Stimulated activated CD8-positive, alpha-beta memory T cell treated with anti-CD3 and anti-CD28 coated beads, Interleukin-7, amount 100 ng/mL, for 48 hours (primary cell): Measurements from ENCODE around the gene PGGHG.

Source experiments
- DNase-seq, 2 donors: peaks; one replicate each; pipeline ENCODE4 v3.0.0-alpha.2; 2020; ENCODE audit warnings: low read depth in 1 of 2; ENCODE audit errors: extremely low read depth in 1 of 2

The PGGHG gene

DNA sequence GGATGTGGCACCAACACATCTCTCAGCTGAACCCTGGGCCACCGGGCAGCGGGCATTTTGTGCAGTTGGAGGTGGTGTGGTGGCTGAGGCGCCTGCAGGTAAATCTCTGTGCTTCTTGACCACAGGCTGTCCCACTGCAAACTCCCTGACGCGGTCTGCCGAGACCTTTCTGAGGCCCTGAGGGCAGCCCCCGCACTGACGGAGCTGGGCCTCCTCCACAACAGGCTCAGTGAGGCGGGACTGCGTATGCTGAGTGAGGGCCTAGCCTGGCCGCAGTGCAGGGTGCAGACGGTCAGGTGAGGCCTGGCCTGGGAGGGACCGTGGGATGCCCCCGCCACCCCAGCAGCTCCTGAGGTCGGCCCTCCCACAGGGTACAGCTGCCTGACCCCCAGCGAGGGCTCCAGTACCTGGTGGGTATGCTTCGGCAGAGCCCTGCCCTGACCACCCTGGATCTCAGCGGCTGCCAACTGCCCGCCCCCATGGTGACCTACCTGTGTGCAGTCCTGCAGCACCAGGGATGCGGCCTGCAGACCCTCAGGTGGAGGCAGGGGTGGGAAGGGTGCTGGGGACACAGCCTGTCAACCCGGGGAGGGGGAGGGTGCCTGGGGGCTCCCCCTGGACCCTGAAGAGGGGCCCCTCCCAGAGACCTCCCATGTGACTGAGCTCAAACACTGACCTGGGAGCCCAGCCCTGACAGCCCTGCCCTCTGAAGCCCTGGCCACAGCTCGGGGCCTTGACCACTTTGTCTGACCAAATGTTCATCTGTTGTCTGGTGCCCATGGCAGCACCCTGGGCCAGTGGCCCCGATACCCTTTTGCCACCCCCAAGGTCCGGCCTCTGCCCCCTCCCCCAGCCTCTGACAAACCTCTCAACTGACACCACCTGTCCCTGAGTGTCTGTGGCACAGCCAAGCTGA, 4.6 kb upstream of the PGGHG start:
- no peak for DNase-seq

DNA sequence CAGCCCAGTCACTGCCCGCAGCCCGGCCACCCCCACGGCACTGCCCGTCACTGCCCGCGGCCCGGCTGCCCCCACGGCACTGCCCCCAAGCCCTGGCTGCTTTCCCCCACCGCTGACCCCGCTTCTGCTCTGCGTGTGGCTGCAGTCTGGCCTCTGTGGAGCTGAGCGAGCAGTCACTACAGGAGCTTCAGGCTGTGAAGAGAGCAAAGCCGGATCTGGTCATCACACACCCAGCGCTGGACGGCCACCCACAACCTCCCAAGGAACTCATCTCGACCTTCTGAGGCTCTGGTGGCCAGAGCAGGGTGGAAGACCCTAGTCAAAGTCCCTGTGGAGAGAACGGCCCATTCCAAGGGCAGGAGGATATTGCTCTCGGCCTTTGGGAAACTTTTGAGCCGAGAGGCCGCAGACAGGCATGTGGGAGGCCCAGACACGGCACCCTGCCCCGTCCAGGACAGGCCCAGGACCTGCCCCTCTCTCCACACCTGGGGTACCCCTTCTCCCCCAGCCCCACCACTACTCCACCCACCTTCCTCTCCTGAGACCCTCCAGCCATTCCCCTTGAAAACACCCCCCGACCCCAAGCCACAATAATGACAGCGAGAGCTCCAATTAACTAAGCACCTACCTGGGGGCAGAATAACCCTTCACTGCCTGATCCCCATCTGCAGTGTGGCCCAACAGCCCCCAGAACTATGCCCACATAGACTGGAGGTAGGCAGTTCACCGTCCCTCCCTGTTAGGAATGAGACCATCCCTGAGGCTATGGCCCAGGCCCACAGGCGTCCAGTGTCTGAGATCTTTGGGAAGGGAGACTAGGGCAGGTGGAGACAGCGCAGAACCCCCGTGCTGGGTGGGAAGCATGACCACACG, 3.7 kb upstream of the PGGHG start:
- no peak for DNase-seq

DNA sequence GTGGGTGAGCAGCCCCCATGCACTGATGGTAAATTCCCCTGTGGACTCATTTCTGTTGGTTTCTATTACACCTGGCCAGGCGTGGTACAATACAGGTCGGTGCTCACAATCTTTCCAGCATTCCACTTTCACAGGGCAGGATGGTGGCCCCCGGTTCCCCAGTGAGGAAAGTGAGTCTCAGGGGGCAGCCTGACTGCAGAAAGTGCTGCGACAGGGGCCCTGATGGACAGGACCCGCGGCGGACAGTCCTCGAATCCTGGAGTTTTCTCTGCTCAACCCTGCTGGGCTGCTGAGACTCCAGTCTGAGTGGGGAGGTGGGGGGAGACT, 3.1 kb upstream of the PGGHG start:
- DNase-seq, result no peak

DNA sequence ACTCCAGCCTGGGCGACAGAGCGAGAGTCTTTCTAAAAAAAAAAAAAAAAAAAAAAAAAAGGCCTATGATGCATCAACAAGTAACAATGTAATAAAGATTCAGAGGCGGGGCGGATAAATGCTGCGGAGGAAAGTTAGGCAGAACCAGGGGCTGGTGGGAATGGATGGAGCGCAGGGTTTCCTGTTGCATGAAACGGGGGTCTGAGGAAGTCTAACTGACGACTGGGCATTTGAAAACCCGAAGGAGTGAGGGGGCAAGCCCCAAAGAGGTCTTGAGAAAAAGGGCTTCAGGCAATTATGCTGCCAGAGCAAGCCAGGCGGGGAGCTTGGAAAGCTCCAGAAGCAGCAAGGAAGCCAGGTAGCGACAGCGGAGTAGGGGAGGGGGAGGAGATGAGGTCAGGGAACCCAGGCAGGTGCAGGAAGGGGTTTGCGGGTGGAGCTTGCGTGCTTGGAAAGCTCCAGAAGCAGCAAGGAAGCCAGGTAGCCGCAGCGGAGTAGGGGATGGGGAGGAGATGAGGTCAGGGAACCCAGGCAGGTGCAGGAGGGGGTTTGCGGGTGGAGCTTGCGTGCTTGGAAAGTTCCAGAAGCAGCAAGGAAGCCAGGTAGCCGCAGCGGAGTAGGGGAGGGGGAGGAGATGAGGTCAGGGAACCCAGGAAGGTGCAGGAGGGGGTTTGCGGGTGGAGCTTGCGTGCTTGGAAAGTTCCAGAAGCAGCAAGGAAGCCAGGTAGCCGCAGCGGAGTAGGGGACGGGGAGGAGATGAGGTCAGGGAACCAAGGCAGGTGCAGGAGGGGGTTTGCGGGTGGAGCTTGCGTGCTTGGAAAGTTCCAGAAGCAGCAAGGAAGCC, 1.7 kb upstream of the PGGHG start:
- DNase-seq, result peak in 1 of 2 donors; percentile 44

DNA sequence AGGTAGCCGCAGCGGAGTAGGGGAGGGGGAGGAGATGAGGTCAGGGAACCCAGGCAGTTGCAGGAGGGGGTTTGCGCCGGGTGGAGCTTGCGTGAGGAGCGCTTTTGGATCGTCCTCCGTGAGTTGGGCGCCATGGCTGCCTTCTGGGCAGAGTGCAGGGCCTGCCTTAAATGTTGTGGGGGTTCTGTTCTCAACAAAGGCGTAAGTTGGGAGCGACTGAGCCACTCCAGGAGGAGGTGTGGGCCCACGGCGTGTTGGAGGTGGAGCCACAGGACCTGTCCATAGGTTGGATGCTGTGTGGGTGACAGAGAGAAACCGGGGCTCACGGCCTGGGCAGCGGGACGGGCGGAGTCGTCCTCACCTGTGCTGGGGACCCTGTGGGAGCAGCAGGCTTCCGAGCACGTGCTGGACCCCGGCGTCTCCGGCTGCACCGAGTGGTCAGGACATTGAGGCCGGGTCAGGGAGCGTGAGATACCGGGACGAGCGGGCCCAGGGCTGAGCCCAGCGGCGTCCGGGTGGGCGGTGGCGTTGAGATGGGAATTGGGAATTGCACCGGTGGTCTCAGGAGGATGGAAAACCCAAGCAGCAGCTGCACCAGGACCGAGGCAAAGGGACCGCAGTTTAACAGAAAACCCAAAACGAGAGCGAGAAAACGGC, 977 bp upstream of the PGGHG start:
- DNase-seq, result no peak

DNA sequence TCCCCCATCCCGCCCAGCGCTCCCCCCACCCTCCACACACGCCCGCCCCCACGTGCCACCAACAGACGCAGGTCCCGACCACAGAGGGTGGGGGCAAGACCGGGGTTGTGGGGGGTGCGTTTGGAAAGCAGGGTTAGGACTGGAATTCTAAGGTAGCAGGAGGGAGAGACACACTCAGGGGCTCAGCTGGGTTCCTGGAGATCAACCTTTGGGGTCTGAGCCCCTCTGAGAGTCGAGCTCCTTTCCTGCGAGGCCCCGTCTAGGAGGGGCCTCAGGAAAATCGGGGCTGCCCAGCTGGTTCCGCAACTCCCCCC, 429 bp downstream of the PGGHG start:
- DNase-seq, result no peak

DNA sequence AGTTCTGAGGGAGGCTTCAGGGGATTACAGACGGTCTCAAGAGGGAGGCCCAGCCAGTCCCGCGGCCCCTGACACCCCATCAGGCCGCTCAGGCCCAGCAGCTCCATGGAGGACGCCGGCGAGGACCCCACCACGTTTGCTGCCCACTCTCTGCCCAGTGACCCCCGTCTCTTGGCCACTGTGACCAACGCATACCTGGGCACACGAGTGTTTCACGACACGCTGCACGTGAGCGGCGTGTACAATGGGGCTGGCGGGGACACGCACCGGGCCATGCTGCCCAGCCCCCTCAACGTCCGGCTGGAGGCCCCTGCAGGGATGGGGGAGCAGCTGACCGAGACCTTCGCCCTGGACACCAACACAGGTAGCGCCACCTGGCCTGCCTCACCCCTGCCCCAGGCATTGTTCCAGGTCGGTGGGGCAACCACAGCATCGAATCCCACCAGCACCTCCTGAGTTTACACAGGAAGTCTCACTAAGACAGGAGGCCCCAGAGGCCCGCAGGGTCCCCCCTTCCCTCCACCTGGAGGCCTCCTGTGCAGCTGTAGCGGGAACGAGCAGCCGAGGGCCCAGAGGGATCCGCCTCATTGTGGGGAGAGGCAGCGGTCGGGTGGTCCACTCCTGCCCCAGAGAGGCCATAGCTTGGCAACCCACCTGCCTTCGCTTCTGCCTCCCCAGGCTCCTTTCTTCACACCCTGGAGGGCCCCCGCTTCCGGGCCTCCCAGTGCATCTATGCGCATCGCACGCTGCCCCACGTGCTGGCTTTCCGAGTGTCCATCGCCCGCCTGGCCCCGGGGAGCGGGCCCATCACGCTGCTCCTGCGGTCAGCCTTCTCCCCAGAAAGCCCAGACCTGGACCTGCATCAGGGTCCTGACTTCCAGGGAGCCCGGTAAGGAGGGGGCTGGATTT, 1.0 kb downstream of the PGGHG start:
- no peak for DNase-seq

DNA sequence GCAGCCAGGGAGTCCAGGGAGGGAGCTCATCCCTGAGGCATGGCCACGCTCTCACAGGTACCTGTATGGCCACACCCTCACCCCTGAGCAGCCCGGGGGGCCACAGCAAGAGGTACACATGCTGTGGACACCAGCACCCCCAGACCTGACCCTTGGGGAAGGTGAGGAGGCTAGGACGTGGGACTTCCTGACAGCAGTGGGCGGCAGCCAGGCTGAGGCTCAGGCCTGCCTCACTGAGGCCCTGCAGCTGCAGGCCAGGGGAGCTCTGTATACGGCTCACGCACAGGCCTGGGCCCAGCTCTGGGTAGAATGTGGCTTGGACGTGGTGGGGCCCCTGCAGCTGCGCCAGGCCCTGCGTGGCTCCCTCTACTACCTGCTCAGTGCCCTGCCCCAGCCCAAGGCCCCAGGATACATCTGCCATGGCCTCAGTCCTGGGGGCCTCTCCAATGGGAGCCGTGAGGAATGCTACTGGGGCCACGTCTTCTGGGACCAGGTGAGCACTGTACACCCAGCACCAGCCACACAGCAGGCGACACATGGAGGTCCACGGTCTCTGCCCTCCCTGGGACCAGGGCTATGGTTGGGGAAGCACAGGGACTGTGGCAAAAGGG, 1.8 kb downstream of the PGGHG start:
- no peak for DNase-seq

DNA sequence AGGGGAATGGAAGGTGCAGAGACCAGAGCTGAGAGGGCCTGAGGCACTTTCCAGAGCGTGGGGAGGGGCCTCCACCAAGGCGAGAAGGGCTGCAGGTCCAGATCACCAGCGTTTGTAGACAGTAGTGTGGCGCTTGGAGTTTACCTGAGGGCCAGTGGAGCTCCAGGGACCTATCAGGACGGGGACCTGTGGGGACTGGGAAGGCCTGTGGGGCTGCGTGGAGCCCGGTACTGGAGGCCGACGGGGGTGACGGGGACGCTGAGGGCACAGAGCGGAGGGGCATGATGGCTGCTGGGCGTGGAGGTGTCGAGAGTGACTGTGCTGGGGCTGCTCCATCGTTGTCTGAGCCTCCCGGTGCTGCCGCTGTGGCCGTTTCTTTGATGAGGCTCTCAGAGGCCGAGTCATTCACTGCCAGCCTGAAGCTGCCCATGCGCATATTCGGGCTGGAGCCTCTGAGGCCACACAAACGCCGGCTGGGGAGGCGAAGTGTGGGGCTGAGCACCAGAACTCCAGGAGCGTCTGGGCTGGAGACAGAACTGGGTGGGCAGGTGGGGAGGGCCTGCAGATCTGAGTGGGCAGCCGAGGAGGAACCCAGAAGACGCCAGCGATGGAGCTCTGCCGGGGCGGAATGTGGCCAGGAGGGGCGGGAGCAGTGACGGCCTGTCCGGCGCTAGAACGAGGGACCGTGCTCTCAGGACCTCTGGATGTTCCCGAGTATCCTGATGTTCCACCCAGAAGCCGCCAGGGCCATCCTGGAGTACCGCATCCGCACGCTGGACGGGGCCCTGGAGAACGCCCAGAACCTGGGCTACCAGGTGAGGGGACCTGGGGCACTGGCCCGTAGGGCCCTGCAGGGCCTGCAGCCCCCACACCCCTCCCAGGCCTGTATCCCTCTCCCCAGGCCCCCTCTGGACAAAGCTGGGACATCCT, 2.6 kb downstream of the PGGHG start:
- DNase-seq, result no peak

DNA sequence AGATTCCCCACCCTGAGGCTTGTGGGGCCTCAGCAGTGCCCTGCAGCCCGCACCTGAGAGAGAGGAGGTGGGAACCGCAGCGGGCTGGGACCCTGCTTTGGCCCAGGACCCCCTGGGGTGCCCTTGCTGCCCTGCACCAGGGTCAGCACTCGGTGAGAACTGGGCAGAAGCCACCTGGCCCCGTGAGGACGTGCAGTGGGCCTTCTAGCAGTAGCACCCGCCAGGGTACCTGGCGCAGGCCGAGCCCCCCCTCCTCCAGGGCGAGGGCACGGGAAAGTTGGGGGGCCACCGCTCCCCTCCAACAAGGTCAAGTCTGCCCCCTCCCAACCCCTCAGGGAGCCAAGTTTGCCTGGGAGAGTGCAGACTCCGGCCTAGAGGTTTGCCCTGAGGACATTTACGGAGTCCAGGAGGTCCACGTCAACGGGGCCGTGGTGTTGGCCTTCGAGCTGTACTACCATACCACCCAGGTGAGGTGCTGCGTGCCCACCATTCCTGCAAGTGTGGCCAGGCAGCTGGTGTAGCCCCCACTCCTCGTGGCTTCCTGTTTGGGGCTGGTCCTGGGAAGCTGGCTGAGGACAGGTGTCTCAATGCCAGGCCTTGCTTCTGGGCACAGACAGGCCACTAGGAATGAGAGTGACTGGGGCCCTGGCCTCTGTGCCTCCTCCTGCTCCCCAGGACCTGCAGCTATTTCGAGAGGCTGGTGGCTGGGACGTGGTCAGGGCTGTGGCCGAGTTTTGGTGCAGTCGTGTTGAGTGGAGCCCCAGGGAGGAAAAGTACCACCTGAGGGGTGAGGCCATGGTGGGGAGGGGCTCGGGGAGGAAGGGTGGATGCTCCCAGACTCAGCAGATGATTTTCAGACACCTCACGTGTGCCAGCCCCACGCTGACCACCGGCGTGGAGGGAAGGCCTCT, 3.5 kb downstream of the PGGHG start:
- DNase-seq, result no peak

DNA sequence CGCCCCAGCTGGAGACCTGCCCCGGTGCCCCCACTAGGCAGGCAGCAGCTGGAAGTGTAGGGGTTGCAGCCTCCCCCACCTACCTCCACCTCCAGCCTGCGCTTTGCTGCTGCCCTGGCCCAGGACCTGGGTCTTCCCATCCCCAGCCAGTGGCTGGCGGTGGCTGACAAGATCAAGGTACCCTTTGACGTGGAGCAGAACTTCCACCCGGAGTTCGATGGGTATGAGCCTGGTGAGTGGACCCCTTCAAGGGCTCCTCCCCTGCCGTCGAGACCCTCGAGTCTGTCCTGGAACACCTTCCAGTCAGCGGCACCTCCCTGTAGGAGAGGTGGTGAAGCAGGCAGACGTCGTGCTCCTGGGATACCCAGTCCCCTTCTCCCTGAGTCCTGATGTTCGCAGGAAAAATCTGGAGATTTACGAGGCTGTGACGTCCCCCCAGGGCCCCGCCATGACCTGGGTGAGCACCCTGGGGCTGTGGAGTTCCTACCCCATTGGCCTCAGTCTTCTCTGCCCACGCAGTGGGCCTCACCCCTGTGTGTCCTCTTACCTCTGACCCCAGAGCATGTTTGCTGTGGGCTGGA, 4.4 kb downstream of the PGGHG start:
- DNase-seq, result no peak

DNA sequence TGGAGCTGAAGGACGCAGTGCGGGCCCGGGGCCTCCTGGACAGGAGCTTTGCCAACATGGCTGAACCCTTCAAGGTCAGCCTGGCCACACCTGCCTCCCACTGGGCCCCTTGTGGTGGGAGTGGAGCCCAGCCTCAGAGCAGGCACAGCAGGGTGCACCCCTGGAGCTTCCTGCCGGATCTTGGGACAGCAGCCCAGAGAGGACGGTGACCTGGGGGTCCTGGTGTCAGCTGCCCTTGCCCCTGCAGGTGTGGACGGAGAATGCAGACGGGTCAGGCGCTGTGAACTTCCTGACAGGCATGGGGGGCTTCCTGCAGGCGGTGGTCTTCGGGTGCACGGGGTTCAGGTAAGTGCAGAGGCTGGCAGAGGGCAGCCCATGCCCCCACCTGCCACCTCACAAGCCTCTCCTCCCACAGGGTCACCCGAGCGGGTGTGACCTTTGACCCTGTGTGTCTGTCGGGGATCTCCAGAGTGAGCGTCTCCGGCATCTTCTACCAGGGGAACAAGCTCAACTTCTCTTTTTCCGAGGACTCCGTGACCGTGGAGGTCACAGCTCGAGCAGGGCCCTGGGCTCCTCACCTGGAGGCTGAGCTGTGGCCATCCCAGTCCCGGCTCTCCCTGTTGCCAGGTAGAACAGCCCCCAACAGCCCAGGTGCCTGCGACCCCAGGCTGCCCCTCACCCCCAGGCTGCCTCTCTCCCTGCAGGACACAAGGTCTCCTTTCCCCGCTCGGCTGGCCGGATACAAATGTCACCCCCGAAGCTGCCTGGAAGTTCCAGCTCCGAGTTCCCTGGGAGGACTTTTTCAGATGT, 5.1 kb downstream of the PGGHG start:
- no peak for DNase-seq

DNA sequence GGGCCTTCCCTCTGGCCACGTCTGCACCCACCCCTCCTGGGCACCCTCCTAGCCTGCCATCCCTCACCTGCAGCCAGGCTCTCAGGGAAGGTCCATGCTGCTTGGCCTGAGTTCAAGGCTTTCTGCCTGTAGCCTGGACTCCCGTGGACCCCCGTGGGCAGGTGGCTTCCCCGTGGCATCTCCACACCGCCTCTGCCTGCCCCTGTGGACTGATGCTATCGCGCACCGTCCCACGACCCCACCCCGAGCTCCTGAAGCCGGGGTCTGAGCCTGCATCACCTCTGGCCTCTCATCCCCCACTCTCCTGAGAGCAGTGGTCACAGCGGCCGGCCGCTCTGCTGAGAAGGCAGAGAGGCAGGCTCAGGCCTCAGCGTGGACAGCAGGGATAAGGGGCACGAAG, 5.9 kb downstream of the PGGHG start:
- DNase-seq, result no peak

DNA sequence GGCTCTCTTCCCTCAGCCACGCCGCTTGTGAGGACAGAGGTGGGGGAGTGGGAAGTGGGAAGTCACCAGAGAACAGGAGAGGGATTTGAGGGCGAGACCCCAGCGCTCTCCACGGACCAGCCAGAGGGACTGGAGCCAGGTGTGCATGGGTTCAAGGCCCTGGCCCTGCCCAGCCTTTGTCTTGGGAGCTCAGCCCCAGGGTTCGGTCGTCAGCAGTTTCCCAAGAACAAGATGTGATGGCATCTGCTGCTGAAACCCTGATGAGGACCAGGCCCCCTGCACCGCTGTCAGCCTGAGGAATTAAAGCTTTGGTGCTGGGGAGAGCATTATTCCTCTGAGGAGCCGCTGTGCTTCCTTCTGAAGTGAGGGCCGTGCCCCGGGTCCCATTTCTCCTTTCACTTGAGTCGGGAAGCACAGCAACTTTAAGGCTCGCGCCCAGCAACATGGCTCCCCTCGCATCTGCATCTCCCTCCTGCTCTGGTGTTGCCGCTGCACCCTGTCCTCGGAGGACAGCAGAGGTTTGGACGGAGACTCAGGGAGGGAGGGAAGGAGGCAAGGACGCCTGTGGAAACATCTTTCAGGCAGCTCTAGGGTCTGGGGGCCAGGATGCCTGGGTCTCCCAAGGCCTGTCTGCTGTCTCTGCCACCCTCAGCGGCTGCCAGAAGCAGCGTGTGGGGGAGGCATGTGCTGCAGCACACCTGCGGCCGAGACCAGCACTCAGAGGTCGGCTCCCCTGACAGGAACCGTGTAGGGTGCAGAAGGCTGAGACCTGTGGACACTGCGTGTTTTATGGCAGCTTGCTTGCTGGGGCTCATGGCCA, 6.6 kb downstream of the PGGHG start:
- DNase-seq, result no peak
